Keratinocyte (primary cell): ENCODE results near the gene OR10AG1.

Source experiments
- EZH2 ChIP-seq: IDR thresholded peaks from one replicate; pipeline ENCODE4 v1.6.1; 2012; ENCODE audit warnings: inconsistent platforms, mild to moderate bottlenecking, low read length, moderate library complexity
- TF ChIP-seq, protein P1 (sequence below), 3 experiments: IDR thresholded peaks in 1 of 3; conservative IDR thresholded peaks in 1 of 3; optimal IDR thresholded peaks in 1 of 3; 2 replicates in 2 of 3; 3 replicates in 1 of 3; pipeline versions ENCODE3 to v1.5.1; 2011; ENCODE audit warnings: low read length in 3 of 3, mild to moderate bottlenecking in 3 of 3, moderate library complexity in 2 of 3, control low read depth in 1 of 3, inconsistent platforms in 1 of 3; ENCODE audit not compliant: insufficient read depth in 2 of 3; ENCODE audit errors: extremely low read depth in 1 of 3

DNA sequence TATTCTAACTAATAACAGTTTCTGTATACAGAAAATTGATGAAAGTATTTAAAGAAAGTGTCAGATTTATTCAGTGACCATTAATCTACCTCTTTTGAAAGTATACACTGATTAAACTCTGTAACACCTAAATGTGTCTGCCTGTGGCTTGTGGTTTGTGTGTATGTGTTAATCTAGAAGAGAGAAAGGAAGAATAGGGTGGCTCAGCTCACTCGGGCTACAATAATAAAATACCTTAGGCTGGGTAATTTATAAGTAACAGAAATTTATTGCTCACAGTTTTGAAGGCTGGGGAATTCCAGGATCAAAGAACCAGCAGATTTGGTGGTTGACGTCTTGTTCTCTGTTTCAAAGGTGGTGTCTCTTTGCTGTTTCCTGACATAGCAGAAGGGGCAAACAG, 44.1 kb upstream of the OR10AG1 start:
- no peak for TF ChIP-seq EZH2
- TF ChIP-seq, protein P1, sequence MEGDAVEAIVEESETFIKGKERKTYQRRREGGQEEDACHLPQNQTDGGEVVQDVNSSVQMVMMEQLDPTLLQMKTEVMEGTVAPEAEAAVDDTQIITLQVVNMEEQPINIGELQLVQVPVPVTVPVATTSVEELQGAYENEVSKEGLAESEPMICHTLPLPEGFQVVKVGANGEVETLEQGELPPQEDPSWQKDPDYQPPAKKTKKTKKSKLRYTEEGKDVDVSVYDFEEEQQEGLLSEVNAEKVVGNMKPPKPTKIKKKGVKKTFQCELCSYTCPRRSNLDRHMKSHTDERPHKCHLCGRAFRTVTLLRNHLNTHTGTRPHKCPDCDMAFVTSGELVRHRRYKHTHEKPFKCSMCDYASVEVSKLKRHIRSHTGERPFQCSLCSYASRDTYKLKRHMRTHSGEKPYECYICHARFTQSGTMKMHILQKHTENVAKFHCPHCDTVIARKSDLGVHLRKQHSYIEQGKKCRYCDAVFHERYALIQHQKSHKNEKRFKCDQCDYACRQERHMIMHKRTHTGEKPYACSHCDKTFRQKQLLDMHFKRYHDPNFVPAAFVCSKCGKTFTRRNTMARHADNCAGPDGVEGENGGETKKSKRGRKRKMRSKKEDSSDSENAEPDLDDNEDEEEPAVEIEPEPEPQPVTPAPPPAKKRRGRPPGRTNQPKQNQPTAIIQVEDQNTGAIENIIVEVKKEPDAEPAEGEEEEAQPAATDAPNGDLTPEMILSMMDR (optimal IDR thresholded peaks at IDR 0.05 in 1 of 3, IDR thresholded peaks at IDR 0.05 in 1 of 3, conservative IDR thresholded peaks at IDR 0.05 in 1 of 3; ENCODE audit: extremely low read depth in 1 of 3, insufficient read depth in 2 of 3, low read length in 3 of 3) = no peak
